Nephron (organoid): ENCODE data around the gene MYOC.
"Not testable (repeated sequence)": the region's sequence is repeated elsewhere in the genome, so short reads cannot be mapped to it uniquely, and the experiment has no call there.

Experiments used
- H3K27ac Mint-ChIP-seq, 3 experiments: 2 replicates each; pipeline ENCODE4 v1.8.0; 2020; ENCODE audit warnings: mixed read lengths in 3 of 3, mild to moderate bottlenecking in 2 of 3, moderate library complexity in 1 of 3
- H3K27me3 Mint-ChIP-seq: 2 replicates; pipeline ENCODE4 v1.8.0; 2021; ENCODE audit warnings: low read depth, mild to moderate bottlenecking, moderate library complexity, mixed read lengths
- H3K36me3 Mint-ChIP-seq: 2 replicates; pipeline ENCODE4 v1.8.0; 2020; ENCODE audit warnings: low read depth, mixed read lengths
- H3K4me1 Mint-ChIP-seq: 2 replicates; pipeline ENCODE4 v1.8.0; 2020; ENCODE audit warnings: mixed read lengths
- H3K4me3 Mint-ChIP-seq, 3 experiments: 2 replicates each; pipeline ENCODE4 v1.8.0; 2020; ENCODE audit warnings: mild to moderate bottlenecking in 3 of 3, mixed read lengths in 3 of 3, moderate library complexity in 2 of 3
- H3K9me3 Mint-ChIP-seq: 2 replicates; pipeline ENCODE4 v1.8.0; 2020; ENCODE audit warnings: mixed read lengths
- TF ChIP-seq, protein P1 (sequence below), 3 experiments: fragments of 200-600 bp; sonication (generic); IDR thresholded peaks; one replicate each; pipeline ENCODE4 v1.5.0; 2021; ENCODE audit warnings: antibody characterized with exemption in 3 of 3; ENCODE audit not compliant: unreplicated experiment in 3 of 3

MYOC gene

DNA sequence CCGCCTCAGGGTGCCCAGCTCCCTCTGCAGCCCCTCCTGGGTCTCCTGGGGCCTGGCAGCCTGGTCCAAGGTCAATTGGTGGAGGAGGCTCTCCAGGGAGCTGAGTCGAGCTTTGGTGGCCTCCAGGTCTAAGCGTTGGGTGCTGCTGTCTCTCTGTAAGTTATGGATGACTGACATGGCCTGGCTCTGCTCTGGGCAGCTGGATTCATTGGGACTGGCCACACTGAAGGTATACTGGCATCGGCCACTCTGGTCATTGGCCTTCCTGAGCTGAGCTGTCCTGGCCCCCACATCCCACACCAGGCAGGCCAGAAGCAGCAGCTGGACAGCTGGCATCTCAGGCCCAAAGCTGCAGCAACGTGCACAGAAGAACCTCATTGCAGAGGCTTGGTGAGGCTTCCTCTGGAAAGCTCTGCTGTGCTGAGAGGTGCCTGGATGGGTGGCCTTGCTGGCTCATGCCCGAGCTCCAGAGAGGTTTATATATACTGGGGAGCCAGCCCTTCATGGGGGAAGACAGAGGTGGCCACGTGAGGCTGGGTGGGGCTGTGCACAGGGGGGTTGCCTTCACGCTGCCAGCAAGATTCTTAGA is at the start of gene MYOC:
Gene MYOC (minus strand): TSS at position 455 of the 589 bp plus-strand sequence. CDS start 77 bp downstream, at position 378.
- peak within 1 kb of the TSS; percentile 42 to 100 (median 99) for H3K27ac Mint-ChIP-seq
- H3K36me3 Mint-ChIP-seq, result no peaks in the 10 kb centered on the region
- H3K4me3 Mint-ChIP-seq, result no peak within 1 kb of the TSS

DNA sequence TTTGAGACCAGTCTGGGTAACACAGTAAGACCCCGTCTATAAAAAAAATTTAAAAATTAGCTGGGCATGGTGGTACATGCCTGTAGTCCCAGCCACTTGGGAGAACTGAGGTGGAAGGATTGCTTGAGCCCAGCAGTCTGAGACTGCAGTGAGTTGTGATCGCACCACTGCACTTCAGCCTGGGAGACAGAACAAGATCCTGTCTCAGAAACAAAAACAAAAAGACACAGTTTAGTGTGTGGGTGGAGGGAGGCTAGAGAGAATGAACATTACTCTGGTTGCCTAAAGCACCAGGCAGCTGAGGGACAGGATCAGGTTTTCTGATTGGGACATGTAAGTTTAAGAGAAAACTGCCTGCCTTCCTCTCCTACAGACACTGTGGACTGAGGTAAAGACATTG is 47.0 kb upstream of the MYOC start:
- Mint-ChIP-seq H3K36me3 (peaks cover 20% of the 10 kb centered on the region), H3K27ac (peak overlapping the region in 1 of 3 experiments; percentile 12), H3K4me3 (no peak overlapping the region), H3K9me3 (peaks cover 15% of the 10 kb centered on the region), H3K27me3 (no peaks in the 10 kb centered on the region), H3K4me1 (no peaks in the 10 kb centered on the region)
- TF ChIP-seq, protein P1, sequence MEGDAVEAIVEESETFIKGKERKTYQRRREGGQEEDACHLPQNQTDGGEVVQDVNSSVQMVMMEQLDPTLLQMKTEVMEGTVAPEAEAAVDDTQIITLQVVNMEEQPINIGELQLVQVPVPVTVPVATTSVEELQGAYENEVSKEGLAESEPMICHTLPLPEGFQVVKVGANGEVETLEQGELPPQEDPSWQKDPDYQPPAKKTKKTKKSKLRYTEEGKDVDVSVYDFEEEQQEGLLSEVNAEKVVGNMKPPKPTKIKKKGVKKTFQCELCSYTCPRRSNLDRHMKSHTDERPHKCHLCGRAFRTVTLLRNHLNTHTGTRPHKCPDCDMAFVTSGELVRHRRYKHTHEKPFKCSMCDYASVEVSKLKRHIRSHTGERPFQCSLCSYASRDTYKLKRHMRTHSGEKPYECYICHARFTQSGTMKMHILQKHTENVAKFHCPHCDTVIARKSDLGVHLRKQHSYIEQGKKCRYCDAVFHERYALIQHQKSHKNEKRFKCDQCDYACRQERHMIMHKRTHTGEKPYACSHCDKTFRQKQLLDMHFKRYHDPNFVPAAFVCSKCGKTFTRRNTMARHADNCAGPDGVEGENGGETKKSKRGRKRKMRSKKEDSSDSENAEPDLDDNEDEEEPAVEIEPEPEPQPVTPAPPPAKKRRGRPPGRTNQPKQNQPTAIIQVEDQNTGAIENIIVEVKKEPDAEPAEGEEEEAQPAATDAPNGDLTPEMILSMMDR (IDR thresholded peaks at IDR 0.05; ENCODE audit: unreplicated experiment in 3 of 3), result no peak

More for the DNA sequence above, at the start of gene MYOC:
- Mint-ChIP-seq H3K9me3 (no peaks in the 10 kb centered on the region), H3K27me3 (peaks cover 4% of the 10 kb centered on the region), H3K4me1 (peaks cover 32% of the 10 kb centered on the region)
- TF ChIP-seq, protein P1 (IDR thresholded peaks at IDR 0.05; ENCODE audit: unreplicated experiment in 3 of 3), result no peak

DNA sequence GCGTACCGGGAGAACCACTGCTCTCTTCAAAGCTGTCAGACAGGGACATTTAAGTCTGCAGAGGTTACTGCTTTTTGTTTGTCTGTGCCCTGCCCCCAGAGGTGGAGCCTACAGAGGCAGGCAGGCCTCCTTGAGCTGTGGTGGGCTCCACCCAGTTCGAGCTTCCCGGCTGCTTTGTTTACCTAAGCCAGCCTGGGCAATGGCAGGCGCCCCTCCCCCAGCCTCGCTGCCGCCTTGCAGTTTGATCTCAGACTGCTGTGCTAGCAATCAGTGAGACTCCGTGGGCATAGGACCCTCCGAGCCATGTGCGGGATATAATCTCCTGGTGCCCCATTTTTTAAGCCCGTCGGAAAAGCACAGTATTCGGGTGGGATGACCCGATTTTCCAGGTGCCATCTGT is 43.3 kb upstream of the MYOC start:
- H3K27ac Mint-ChIP-seq, result not testable (repeated sequence)
- H3K36me3 Mint-ChIP-seq, result peaks cover 20% of the 10 kb centered on the region

DNA sequence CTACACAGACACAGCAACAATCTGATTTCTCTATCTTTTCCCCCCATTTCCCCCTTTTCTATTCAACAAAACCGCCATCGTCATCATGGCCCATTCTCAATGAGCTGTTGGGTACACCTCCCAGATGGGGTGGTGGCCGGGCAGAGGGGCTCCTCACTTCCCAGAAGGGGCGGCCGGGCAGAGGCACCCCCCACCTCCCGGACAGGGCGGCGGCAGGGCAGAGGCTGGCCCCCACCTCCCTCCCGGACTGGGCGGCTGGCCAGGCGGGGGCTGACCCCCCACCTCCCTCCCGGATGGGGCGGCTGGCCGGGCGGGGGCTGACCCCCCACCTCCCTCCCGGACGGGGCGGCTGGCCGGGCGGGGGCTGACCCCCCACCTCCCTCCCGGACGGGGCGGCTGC is 41.1 kb upstream of the MYOC start:
- not testable (repeated sequence) for H3K4me1 Mint-ChIP-seq, H3K27ac Mint-ChIP-seq, H3K27me3 Mint-ChIP-seq, H3K4me3 Mint-ChIP-seq
- peaks cover 20% of the 10 kb centered on the region for H3K36me3 Mint-ChIP-seq
- H3K9me3 Mint-ChIP-seq, result peaks cover 26% of the 10 kb centered on the region

More for the DNA sequence above, 43.3 kb upstream of the MYOC start:
- peaks cover 26% of the 10 kb centered on the region for H3K9me3 Mint-ChIP-seq
- H3K27me3 Mint-ChIP-seq, H3K4me1 Mint-ChIP-seq, H3K4me3 Mint-ChIP-seq: not testable (repeated sequence)

DNA sequence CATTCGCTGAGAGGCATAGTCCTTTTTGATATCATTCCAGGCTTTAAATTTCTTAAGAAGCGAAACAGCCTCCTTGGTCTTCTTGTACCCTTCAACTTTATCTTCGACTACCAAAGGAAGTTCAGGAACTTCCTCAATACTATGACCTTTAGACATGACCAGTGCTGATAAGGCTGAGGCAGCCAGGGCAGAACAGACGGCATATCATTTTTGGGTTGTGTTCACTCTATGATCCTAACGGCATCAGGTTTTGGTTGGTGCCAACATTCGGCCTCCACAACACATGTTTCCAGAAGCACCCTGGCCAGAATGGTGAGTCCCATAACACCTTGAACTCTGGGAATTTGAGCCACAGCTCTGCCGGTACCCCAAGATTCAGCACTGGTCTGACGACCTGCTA is 31.4 kb upstream of the MYOC start:
- TF ChIP-seq, protein P1 (IDR thresholded peaks at IDR 0.05; ENCODE audit: unreplicated experiment in 3 of 3), result no peak
- Mint-ChIP-seq H3K27me3 (no peaks in the 10 kb centered on the region), H3K36me3 (no peaks in the 10 kb centered on the region), H3K9me3 (no peaks in the 10 kb centered on the region), H3K4me3 (no peak overlapping the region), H3K4me1 (peaks cover 5% of the 10 kb centered on the region), H3K27ac (no peak overlapping the region)

DNA sequence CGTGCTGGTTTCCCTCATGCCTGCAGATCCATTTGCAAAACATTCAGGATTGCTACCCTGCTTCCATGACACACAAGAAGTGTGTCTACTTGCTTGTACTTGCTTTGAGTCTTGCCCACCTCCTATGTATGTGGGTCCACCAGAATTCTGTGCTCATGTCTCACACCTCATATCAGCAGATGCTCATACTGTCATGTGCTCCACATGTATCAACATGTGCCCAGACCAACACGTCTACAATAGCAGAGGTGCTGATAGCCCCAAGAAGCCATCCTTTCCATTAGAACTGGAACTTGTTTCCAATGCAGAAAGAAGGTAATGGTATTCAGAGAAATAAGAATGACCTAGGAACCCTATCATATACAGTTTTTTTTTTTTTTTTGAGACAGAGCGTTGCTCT is 27.9 kb upstream of the MYOC start:
- no peak overlapping the region for H3K4me3 Mint-ChIP-seq
- no peaks in the 10 kb centered on the region for H3K27me3 Mint-ChIP-seq
- TF ChIP-seq, protein P1 (IDR thresholded peaks at IDR 0.05; ENCODE audit: unreplicated experiment in 3 of 3), result no peak

DNA sequence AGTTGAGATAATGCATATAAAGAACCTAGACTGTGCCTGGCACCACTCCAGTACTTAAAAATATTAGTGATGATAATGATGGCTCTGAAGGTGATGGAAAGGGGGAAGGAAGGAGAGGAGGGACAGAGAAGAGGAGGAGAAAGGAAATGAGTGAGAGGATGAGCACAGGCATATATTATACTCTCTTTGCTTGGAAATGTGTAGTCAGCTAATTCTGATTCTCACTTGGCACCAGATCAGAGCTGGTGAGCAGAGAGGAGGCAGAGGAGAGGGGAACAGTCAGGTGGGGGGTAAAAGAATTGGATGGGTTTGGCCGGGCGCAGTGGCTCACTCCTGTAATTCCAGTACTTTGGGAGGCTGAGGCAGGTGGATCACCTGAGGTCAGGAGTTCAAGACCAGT is 24.3 kb upstream of the MYOC start:
- Mint-ChIP-seq H3K9me3 (peaks cover 1% of the 10 kb centered on the region), H3K27me3 (no peaks in the 10 kb centered on the region), H3K27ac (no peak overlapping the region), H3K4me1 (no peaks in the 10 kb centered on the region), H3K4me3 (no peak overlapping the region), H3K36me3 (no peaks in the 10 kb centered on the region)
- TF ChIP-seq, protein P1 (IDR thresholded peaks at IDR 0.05; ENCODE audit: unreplicated experiment in 3 of 3), result no peak

More for the DNA sequence above, 27.9 kb upstream of the MYOC start:
- Mint-ChIP-seq H3K9me3 (no peaks in the 10 kb centered on the region), H3K27ac (no peak overlapping the region), H3K4me1 (peaks cover under 1% of the 10 kb centered on the region), H3K36me3 (no peaks in the 10 kb centered on the region)
